ENCODE data around the gene KCNJ2.

- TF ChIP-seq POLR2A (IDR thresholded peaks at IDR 0.05) (no peak), CTCF (IDR thresholded peaks at IDR 0.05) (no peak)
Observed at GRCh38 chr17:70205401-70205800, 36.1 kb downstream of the KCNJ2 start.

Measured in thyroid gland (tissue), 4 donors.